ENCODE measurements around the gene YAE1. TPM values are rescaled to one million over a fixed set of nuclear protein-coding genes. Genes with fewer than 3 reads are reported as not detected.
A peak's percentile ranks its signal among the peaks of the same experiment; 100 is the strongest.

The YAE1 gene
- total RNA-seq, 1 donor from 2014 or later, result 37.2 TPM

DNA sequence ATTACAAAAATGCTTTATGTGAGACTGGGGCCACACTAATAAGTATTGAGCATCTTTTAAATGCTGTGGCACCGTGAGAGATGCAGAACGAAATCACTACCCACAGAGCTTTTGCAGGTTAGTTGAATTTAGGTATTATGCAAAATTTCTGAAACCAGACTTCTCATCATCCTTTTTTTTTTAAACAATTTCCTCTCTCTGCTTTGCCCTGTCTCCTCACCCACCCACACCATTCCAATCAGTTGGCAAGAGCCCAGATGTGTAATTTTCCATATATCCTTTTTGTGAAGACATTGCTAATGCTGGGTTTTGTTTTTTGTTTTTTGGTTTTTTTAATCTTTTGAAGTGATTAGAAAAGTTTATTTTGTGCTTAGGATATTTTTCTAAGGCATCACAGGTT lies 1.1 kb downstream of the YAE1 start:
- H3K4me1 Mint-ChIP-seq (ENCODE audit: unreplicated experiment), result peaks cover 8% of the 10 kb centered on the region
- H3K36me3 Mint-ChIP-seq, result peaks cover 18% of the 10 kb centered on the region
- no peaks in the 10 kb centered on the region for H3K27me3 Mint-ChIP-seq
- no peak for DNase-seq (ENCODE audit: extremely low spot score, unreplicated experiment)
- TF ChIP-seq CTCF (conservative IDR thresholded peaks at IDR 0.05), result no peak
- no peaks in the 10 kb centered on the region for H3K9me3 Mint-ChIP-seq
- H3K27ac Mint-ChIP-seq, result no peak overlapping the region
- H3K4me3 Mint-ChIP-seq, result peak overlapping the region; percentile 97

DNA sequence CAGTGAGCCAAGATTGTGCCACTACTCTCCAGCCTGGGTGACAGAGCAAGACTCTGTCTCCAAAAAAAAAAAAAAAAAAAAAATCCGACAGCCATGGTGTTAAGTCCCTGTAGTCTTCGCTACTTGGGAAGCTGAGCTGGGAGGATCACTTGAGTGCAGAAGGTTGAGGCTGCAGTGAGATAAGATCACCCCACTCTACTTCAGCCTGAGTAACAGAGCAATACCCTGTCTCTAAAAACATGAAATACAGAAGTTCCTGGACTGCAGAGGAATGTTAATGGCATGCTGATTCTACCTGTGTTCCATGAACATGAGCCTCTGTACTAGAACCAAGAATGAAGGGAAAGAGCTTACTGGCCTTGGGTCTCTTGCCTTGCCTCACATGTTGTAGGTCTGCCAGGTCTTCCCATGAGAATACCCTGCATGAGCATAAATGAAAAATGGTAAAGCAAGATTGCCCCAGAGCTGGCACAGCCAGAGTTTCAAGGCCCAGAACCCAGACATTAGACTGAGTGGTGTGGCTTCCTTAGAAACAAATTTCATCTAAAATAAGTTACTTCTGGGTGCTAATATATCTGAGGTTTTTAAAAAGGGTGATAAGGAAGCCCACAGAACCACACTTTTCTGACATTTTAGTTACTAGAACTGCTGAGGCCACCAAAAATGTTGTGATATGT lies 8.6 kb downstream of the YAE1 start:
- no peaks in the 10 kb centered on the region for H3K27me3 Mint-ChIP-seq

GRCh38 chr7:39577229-39577874 lies 11.1 kb downstream of the YAE1 start:
- H3K27ac Mint-ChIP-seq, result no peak overlapping the region

More for the DNA sequence above, 8.6 kb downstream of the YAE1 start:
- Mint-ChIP-seq H3K4me1 (ENCODE audit: unreplicated experiment) (no peaks in the 10 kb centered on the region), H3K36me3 (peaks cover 40% of the 10 kb centered on the region), H3K4me3 (no peak overlapping the region), H3K27ac (no peak overlapping the region), H3K9me3 (no peaks in the 10 kb centered on the region)
- DNase-seq (ENCODE audit: extremely low spot score, unreplicated experiment), result no peak
- no peak for TF ChIP-seq CTCF (conservative IDR thresholded peaks at IDR 0.05)

DNA sequence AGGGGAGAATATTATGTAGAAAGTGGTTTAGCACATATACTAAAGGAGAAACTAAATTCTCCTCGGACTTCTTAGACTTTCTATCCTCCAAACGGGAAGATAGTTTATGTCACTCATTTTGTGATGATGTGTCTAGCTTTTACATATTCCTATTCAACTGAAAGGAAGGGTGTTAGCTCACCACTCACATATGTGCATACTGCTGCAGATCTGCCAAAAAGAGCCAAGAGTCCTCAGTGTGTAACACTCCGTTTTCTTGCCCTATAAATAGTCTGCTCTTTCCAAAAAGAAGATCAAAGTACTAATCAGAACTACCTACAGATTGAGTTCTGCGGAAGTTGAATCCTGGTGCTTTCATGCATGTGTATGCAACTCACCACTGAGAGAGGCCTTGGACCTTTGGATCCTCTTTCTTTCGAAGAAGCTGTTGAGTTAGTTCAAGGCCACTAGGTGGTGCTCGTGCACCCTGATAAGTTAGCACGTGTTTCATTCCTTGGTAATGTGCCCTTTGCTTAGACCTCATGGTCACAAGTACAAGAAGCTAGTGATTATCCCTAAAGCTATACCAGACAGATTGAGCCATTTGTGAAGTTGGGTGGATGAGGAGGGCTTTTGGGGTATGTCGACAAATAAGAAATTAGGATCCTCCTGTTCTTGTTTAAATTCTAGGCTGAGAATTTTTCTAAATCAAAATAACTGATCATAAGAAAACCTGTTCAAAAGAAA lies 14.1 kb downstream of the YAE1 start:
- peak; percentile 75 for DNase-seq (ENCODE audit: extremely low spot score, unreplicated experiment)
- H3K4me3 Mint-ChIP-seq, result no peak overlapping the region
- no peaks in the 10 kb centered on the region for H3K27me3 Mint-ChIP-seq
- H3K4me1 Mint-ChIP-seq (ENCODE audit: unreplicated experiment), result peaks cover 17% of the 10 kb centered on the region
- peak; percentile 93 for TF ChIP-seq CTCF (conservative IDR thresholded peaks at IDR 0.05)
- H3K9me3 Mint-ChIP-seq, result no peaks in the 10 kb centered on the region
- peak overlapping the region; percentile 30 for H3K27ac Mint-ChIP-seq
- H3K36me3 Mint-ChIP-seq, result peaks cover 16% of the 10 kb centered on the region

More at GRCh38 chr7:39577229-39577874, 11.1 kb downstream of the YAE1 start:
- Mint-ChIP-seq H3K4me3 (no peak overlapping the region), H3K4me1 (ENCODE audit: unreplicated experiment) (peaks cover 10% of the 10 kb centered on the region), H3K36me3 (peaks cover 25% of the 10 kb centered on the region), H3K27me3 (no peaks in the 10 kb centered on the region), H3K9me3 (no peaks in the 10 kb centered on the region)
- TF ChIP-seq CTCF (conservative IDR thresholded peaks at IDR 0.05), result no peak
- DNase-seq (ENCODE audit: extremely low spot score, unreplicated experiment), result no peak

- Mint-ChIP-seq H3K36me3 (peaks cover 5% of the 10 kb centered on the region), H3K27me3 (no peaks in the 10 kb centered on the region), H3K27ac (no peak overlapping the region), H3K4me3 (no peak overlapping the region), H3K4me1 (ENCODE audit: unreplicated experiment) (peaks cover 17% of the 10 kb centered on the region), H3K9me3 (no peaks in the 10 kb centered on the region)
- DNase-seq (ENCODE audit: extremely low spot score, unreplicated experiment), result no peak
- no peak for TF ChIP-seq CTCF (conservative IDR thresholded peaks at IDR 0.05)
Observed at GRCh38 chr7:39582536-39582935, 16.3 kb downstream of the YAE1 start.

All from type B pancreatic cell (in vitro differentiated cells).